SU-DHL-6 (cell line): Measurements from ENCODE around the gene PTPRC.

Source experiments
- EZH2phosphoT487 ChIP-seq: fragments of 200-600 bp; sonication (generic), shearing (Covaris generic); conservative IDR thresholded peaks from 2 replicates; pipeline ENCODE4 v1.6.1; 2018; ENCODE audit warnings: mild to moderate bottlenecking, antibody characterized with exemption, low read length, moderate library complexity, mixed read lengths
- TF ChIP-seq, protein P1 (sequence below): fragments of 200-600 bp; sonication (generic); IDR thresholded peaks from one replicate; pipeline ENCODE4 v1.5.1; 2017; ENCODE audit warnings: antibody characterized with exemption, mild to moderate bottlenecking, low read length, moderate library complexity; ENCODE audit not compliant: insufficient read depth, poor library complexity, severe bottlenecking

DNA sequence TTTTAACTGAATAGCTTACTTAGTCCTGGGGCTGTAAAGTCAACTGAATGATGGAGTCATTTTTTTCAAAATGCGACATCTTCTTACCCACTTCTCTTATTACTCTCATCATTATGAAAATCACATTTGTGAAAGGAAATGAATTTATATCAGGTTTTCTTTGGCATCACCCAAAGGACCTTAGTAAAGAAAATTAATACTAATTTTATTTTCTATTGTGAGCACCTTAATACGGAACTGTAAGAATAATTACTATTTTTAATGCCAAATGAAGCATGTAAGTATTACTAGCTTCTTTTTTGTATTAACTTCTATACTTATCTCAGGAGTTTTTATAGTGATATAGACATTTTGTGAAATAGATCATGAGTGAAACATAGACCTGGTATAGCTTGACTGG lies 30.9 kb downstream of the PTPRC start:
- TF ChIP-seq, protein P1, sequence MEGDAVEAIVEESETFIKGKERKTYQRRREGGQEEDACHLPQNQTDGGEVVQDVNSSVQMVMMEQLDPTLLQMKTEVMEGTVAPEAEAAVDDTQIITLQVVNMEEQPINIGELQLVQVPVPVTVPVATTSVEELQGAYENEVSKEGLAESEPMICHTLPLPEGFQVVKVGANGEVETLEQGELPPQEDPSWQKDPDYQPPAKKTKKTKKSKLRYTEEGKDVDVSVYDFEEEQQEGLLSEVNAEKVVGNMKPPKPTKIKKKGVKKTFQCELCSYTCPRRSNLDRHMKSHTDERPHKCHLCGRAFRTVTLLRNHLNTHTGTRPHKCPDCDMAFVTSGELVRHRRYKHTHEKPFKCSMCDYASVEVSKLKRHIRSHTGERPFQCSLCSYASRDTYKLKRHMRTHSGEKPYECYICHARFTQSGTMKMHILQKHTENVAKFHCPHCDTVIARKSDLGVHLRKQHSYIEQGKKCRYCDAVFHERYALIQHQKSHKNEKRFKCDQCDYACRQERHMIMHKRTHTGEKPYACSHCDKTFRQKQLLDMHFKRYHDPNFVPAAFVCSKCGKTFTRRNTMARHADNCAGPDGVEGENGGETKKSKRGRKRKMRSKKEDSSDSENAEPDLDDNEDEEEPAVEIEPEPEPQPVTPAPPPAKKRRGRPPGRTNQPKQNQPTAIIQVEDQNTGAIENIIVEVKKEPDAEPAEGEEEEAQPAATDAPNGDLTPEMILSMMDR = no peak
- TF ChIP-seq EZH2phosphoT487 = no peak
